Measurements from ENCODE around the gene PPP2R1A.
"Not testable (repeated sequence)": the region's sequence is repeated elsewhere in the genome, so short reads cannot be mapped to it uniquely, and the experiment has no call there.

PPP2R1A gene

GRCh38 chr19:52200044-52200443 is 10.2 kb downstream of the PPP2R1A start:
- no peak for DNase-seq (ENCODE audit: low read depth in 2 of 3, low spot score in 2 of 3)

GRCh38 chr19:52200755-52201391 is 11.0 kb downstream of the PPP2R1A start:
- DNase-seq (ENCODE audit: low read depth in 2 of 3, low spot score in 2 of 3), result not testable (repeated sequence)

DNA sequence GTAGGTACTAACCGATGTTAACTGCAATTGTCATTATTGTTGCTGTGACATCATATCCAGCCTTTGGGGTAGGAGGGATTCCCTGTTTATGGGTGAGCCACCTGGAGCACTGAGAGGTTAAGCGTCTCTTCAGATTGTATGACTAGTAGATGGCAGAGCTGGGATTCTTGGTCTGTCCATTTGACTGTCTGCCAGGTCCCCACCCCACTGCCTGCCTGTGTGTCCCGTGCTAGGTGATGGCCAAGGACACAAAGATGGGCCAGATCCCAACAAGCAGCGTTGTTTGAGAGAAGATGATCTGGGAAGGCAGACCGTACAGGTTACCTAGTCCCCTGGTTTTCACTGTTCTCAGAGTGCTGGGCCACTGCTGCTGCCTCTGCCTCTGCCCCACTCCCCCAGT is 16.6 kb downstream of the PPP2R1A start:
- DNase-seq (ENCODE audit: low read depth in 2 of 3, low spot score in 2 of 3), result no peak

DNA sequence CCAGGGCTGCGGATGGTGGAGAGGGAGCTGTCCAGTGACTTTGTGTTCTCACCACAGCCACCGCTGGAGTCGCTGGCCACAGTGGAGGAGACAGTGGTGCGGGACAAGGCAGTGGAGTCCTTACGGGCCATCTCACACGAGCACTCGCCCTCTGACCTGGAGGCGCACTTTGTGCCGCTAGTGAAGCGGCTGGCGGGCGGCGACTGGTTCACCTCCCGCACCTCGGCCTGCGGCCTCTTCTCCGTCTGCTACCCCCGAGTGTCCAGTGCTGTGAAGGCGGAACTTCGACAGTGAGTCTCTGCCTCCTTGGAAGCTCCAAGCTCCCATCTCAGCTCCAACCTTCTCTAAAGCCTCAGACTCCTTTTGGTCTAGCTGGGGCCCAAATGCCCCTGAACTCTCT is 21.4 kb downstream of the PPP2R1A start:
- no peak for DNase-seq (ENCODE audit: low read depth in 2 of 3, low spot score in 2 of 3)

- DNase-seq (ENCODE audit: low read depth in 2 of 3, low spot score in 2 of 3), result no peak
Observed at GRCh38 chr19:52211926-52212571, 22.2 kb downstream of the PPP2R1A start.

DNA sequence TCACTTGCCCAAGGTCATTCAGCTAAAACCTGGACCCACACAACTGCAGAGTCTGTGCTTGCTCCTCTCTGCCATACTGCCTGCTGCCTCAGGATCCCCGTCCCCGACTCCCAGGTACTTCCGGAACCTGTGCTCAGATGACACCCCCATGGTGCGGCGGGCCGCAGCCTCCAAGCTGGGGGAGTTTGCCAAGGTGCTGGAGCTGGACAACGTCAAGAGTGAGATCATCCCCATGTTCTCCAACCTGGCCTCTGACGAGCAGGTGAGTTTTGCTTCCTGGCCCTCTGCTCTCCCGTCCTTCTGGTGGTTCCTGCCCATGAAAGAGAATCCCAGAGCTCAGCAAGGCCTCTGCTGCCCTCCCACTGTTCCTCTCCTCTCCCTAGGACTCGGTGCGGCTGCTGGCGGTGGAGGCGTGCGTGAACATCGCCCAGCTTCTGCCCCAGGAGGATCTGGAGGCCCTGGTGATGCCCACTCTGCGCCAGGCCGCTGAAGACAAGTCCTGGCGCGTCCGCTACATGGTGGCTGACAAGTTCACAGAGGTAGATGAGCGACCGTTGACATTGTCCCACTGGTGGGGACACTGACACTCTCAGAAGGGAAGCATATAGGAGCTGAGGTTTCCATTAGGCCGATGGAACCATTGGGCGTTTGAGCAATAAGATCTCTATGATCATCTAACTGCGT is 22.9 kb downstream of the PPP2R1A start:
- DNase-seq (ENCODE audit: low read depth in 2 of 3, low spot score in 2 of 3), result no peak

DNA sequence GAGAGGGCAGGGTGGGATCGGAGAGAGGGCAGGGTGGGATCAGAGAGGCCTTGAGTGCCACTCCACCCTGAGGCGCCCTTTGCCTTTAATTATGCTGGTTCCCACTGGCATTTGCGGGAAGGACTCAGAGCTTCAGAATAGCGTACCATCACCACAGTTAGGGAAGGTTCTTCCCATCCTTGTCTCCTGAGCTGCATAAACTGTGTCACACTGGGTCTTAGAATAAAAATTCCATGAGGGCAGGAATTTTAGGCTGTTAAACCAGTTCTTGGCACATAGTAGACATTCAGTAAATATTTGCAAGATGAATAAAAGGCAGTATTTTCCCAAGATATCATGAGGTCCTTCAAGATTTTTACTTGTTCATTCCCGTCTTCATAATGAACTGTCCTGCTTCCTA is 24.4 kb downstream of the PPP2R1A start:
- DNase-seq (ENCODE audit: low read depth in 2 of 3, low spot score in 2 of 3), result no peak

- DNase-seq (ENCODE audit: low read depth in 2 of 3, low spot score in 2 of 3), result no peak
Observed at GRCh38 chr19:52216401-52216800, 26.5 kb downstream of the PPP2R1A start.

DNA sequence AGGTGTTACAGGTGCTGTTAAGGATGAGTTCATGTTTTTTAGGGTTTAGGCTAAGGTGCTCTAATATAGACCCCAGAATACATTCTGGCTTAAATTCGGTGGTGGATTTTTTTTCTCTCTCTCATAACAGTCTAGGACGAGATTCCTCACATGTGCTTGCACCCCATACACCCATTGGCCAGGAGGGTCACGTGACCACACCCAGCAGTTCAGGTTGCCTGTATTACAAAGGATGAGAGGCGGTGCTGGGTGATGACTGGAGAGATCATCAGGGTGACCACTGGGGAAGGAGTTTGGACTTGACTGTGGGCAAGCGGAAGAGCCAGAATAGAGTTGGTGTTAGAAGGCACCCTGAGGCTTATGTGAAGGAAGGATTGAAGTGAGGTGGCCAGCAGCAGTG is 27.7 kb downstream of the PPP2R1A start:
- DNase-seq (ENCODE audit: low read depth in 2 of 3, low spot score in 2 of 3), result no peak

- DNase-seq (ENCODE audit: low read depth in 2 of 3, low spot score in 2 of 3), result no peak
Observed at GRCh38 chr19:52219611-52220010, 29.8 kb downstream of the PPP2R1A start.

DNA sequence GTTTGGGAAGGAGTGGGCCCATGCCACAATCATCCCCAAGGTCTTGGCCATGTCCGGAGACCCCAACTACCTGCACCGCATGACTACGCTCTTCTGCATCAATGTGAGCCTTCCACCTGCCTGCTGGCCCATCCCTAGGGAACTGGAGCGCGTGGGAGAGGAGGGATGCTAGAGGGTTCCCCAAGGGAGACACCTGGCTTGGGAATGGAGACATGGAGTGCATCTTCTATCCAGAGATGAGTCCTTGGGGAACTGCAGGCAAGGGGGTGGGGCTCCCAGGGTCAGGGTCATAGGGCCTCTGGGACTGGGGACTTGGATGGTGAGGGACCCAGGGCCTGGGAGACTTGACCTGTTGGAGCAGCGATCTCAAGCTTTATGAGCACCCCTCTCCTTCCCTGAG is 31.2 kb downstream of the PPP2R1A start:
- no peak for DNase-seq (ENCODE audit: low read depth in 2 of 3, low spot score in 2 of 3)

DNA sequence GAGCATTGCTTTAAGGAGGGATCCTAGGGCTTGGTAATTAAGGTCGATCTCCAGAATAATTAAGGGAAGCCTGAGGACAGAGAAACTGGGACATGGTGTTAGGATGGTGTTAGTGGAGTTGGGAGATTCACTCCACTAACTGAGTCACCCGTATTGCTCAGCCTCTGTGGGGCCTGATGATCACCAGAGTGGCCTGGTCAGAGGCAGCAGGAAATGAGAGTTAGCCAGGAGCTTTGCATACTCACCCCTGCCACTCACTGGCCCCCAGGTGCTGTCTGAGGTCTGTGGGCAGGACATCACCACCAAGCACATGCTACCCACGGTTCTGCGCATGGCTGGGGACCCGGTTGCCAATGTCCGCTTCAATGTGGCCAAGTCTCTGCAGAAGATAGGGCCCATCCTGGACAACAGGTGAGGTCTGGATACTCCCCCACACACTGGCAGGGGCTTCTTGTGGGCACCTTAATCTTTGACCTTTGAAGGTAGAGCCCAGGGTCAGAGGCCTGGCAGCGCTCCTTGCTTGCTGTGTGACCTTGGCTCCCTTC is 32.1 kb downstream of the PPP2R1A start:
- DNase-seq (ENCODE audit: low read depth in 2 of 3, low spot score in 2 of 3), result no peak

DNA sequence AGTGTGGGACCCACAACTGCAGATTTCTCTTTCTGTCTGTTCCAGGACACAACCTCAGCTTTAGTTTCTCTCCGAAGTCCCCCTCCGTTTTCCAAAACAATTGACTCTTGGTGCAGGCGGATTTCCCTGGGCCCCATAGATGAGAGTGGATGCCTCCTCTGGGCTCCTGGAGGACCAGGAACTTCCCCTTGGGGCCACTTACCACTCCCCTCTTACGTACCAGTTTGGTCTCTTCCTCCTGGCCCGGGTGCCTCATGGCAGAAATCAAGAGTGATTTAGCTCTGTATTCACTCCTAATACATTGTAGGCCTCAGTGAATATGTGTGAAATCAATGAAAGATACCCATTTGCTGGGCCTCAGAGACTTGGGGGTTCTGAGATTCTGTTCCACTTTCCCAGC is 34.4 kb downstream of the PPP2R1A start:
- no peak for DNase-seq (ENCODE audit: low read depth in 2 of 3, low spot score in 2 of 3)

DNA sequence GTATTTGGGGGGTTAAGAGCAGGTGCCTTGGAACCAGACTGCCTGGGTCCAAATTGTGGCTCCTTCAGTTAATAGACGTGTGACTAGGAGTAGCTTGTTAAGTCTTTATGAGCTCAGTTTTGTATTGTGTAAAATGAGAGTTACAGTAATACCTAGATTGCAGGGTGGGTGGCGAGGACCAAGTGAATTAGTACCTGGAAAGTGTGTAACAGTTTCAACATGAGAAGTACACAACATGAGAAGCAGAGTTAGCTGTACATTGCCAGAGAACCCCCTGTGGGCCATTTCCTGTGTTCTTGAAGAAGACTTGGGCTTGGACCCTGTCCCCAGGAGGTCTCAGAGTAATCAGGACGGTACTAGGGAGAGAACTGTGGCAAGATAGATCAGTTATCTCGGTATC is 36.8 kb downstream of the PPP2R1A start:
- no peak for DNase-seq (ENCODE audit: low read depth in 2 of 3, low spot score in 2 of 3)

- DNase-seq (ENCODE audit: low read depth in 2 of 3, low spot score in 2 of 3), result no peak
Observed at GRCh38 chr19:52227196-52227940, 37.5 kb downstream of the PPP2R1A start.

GRCh38 chr19:52227980-52228379 is 38.1 kb downstream of the PPP2R1A start:
- DNase-seq (ENCODE audit: low read depth in 2 of 3, low spot score in 2 of 3), result no peak

- no peak for DNase-seq (ENCODE audit: low read depth in 2 of 3, low spot score in 2 of 3)
Observed at GRCh38 chr19:52229524-52229923, 39.7 kb downstream of the PPP2R1A start.

- DNase-seq (ENCODE audit: low read depth in 2 of 3, low spot score in 2 of 3), result no peak
Observed at GRCh38 chr19:52230685-52231084, 40.8 kb downstream of the PPP2R1A start.

DNA sequence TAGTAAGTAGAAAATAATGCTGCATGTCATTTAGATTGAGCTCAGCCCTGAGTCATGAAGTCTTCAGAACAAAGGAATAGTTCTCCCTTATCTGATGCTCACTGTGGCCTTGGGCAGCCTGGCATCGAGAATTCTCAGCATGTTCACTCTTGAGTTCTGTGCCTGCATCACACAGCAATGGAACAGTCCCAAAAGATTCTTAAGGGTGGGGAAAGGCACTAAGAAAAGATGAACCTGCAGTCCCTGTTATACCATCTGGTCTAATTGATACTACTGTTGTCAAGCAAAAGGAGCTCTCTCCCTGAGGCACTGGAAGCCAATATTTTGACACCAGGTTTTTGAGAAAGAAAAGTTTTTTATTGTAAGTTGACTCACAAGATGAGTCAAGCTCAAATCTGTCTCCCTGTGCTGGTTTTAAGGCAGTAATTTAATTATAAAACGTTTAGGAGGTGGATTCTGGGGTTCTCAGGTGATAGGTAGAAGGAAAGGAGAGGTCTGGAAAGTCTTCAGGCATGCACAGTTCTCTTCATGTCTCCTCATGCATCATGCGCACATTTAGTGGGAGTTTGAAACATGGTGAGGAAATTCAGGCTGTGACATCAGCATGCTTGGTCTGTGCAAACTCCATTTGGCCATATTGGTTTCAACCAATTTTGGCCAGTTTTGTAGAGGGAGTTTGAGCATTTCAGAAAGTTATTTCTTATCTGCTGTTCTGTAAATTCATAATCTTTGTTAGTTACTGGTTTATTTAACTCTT is 41.5 kb downstream of the PPP2R1A start:
- no peak for DNase-seq (ENCODE audit: low read depth in 2 of 3, low spot score in 2 of 3)

- no peak for DNase-seq (ENCODE audit: low read depth in 2 of 3, low spot score in 2 of 3)
Observed at GRCh38 chr19:52234406-52234805, 44.6 kb downstream of the PPP2R1A start.

DNA sequence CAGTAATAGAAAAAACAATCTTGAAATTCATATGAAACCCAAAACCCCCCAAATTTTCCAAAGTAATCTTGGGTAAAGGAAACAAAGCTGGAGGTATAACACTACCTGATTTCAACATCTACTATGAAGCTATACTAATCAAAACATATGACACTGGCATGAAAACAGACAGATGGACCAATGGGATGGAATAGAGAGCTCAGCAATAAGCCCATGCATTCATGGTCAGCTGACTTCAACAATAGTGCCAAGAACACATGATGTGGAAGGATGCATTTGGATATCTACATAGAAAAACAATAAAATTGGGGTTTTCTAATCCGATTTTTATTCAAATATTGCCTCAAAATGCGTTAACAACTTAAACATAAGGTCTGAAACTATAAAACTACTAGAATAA is 47.3 kb downstream of the PPP2R1A start:
- DNase-seq (ENCODE audit: low read depth in 2 of 3, low spot score in 2 of 3), result no peak

All from activated CD8-positive, alpha-beta memory T cell treated with anti-CD3 and anti-CD28 coated beads for 48 hours (primary cell).